NCI-H748 (cell line): Measurements from ENCODE around the gene COL25A1.

Experiments
- DNase-seq: peaks from one replicate; lab custom pipeline; 2025; ENCODE audit not compliant: unreplicated experiment; lab: John Stamatoyannopoulos, UW

COL25A1 gene

DNA sequence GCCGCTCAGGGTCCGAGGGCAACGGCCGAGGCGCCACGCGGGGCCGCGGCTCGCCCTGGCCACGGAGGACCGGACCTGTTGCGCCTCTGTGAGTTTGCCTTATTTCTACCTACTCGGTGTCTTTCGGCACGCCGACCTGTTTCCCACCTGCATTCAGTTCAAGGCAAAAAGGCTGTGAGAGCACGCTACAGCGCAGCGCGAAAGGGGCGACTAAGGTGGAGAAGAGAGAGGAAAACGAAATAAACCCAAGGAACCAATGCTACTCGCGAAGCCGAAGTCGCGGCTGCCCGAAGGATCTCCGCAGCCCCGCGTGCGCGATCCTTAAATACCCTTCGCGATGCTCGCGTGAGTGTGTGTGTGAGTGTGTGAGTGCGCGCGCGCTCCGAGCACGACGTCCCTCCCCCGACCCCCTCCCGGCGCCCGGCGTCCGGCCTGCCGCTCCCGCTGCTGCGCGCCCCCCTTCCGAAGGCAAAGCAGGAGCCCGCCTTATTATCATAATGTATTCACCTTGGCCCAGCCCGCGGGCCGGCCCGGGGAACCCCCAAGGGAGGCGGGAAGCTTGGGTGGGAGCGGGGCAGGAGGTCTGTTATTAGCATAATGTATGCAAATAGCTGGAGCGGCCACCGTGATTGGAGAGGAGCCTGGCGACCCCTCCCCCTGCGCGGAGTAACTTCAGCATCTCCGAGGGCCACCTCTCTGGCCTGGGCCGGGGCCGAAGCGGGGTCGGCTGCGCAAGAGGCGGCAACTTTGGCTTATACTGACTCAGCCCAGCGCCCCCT is at the start of gene COL25A1:
Gene COL25A1 (minus strand): TSS at position 298 of the 779 bp plus-strand sequence.
- peak; percentile 76 for DNase-seq

DNA sequence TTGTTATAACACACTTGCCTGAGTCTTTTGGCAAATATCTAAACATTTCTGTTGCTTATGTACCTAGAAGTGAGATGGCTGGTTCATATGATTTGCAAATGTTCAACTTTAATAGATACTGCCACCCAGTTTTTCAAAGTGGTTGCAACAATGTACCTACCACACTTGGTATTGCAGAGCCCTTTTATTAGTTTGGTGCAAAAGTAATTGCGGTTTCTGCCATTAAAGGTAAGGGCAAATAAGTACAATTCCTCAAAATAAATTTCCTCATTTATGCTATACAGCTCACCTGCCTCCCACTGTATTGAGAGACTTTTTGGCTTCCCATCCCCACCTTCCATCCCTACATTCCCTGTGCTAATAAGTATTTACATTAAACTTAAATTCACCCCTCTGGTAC is 47.7 kb upstream of the COL25A1 start:
- no peak for DNase-seq

DNA sequence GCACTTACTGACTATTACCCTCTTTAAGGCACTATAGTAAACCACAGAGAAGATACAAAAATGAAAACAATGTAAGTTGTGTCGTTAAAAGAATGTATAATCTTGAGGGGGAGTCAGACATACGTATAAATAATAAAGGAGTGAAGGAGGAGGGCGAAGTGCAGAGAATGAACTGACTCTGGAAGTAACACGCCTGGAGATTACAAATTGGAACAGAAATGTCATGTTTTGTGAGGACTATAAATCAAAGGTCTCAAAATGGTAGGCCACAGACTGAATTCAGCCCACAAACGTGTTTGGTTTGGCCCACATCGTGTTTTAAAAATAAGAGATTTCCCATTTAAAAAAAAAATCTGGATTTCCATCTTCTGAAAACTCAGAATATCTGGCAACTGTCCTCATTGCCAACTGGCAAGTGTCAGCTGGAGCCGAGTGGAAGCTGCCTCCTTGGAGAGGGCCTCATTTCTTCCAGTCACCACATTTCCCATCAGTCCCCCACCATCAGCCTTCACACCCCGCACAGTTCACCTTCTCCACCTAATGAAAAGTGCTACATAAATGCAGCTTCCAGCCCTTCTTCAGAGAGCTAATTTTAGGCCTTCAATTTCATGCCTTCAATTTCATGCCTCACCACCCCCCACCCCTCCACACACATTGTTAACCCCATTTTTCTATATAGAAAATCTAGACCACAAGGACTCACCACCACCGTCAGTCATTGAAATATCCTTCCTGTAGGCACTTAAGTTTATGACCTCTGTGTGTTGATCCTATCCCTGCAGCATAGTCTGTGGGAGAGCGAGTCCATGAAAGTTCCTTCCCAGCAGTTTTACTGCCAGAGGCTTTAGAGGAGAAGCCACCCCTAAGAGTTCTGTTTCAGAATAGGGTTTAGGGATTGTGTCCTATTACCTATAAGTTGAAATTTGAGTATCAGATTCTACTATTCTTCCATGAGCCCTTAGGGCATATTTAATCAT is 32.0 kb upstream of the COL25A1 start:
- no peak for DNase-seq

DNA sequence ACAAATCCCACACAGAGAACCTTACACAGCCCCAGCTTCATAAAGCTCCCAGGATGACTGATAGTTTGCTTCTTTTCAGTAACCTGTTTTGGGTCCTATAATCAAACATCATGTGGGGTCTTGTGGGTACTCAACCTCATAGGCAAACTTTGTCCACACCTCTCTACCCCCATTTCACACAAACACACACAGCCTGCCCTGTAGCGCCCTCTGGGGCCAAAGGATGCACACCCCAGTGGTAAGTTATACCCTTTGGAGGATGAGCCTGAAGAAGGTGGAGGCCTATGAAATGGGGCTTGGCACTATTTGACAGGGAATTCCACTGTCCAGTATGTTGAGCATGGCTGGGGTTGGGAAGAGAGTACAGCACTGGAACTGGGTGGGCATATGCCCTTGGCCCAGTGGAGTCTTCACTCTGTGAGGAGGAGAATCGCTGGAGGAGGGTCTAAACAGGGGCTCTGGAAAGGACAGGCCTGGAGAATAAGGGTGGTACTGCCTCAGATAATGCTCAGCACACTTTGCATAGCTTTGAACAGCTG is 30.5 kb upstream of the COL25A1 start:
- no peak for DNase-seq

DNA sequence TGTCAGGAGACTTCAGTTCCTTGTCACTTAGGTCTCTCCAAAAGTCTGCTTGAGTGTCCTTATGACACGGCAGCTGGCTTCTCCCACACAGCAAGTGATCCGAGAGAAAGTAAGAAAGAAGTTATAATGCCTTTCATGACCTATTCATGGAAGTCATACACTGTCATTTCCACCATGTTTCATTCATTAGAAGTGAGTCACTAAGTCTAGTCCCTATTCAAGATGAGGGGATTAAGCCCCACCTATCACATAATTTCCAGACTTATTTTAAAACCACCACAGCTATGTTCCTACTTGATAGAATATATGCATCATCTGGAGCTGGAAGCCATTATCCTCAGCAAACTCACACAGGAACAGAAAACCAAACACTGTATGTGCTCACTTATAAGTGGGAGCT is 25.2 kb upstream of the COL25A1 start:
- DNase-seq = no peak

DNA sequence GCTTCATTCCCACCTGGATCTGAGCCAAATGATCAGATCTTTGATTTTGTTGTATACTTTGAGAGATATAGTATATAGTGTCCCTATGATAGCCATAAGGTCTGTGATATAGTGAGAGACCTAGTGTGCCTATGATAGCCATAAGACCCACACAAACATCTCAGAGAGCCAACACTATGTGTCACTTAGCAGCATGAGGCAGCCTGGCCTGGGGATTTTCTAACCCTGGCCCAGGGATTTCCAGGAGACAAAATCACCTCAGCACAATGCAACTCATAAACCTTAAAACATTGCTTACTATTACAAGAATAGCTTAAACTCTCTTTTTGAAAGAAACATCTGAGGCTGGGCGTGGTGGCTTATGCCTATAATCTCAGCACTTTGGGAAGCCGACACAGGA is 23.2 kb upstream of the COL25A1 start:
- DNase-seq = no peak

GRCh38 chr4:109323348-109323747 is 20.9 kb upstream of the COL25A1 start:
- no peak for DNase-seq

DNA sequence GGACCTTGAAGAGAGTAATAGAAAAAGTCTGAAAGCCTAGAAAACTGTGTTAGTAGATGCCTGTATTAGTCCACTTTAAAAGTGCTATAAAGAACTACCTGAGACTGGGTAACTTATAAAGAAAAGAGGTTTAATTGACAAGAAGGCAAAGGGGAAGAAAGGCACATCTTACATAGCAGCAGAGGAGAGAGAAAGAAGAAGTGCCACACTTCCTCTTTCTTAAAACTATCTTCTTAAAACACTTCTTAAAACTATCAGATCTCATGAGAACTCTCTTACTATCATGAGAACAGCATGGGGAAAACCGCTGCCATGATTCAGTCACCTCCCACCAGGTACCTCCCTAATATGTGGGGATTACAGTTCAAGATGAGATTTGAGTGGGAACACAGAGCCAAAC is 18.8 kb upstream of the COL25A1 start:
- no peak for DNase-seq

DNA sequence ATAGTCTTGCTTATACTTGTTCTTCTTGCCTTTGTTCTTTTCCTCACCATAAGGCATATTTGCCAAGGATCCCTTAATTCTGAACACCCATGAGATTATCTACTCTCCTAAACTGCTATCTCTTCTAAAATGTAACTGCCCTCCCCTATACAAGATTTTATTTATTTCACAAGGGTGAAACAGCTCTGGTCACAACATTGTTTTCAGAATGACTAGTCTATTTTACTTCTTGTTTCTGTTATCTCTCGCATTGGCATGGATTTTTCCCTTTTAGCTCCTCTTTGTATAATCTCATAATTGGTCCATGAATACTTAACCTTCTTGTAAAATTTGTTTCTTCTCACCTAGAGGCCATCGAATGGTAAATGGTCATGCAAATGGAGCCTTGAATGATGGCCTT is 17.2 kb upstream of the COL25A1 start:
- no peak for DNase-seq

- DNase-seq = no peak
Observed at GRCh38 chr4:109319156-109319555, 16.7 kb upstream of the COL25A1 start.

GRCh38 chr4:109315818-109316217 is 13.4 kb upstream of the COL25A1 start:
- no peak for DNase-seq

DNA sequence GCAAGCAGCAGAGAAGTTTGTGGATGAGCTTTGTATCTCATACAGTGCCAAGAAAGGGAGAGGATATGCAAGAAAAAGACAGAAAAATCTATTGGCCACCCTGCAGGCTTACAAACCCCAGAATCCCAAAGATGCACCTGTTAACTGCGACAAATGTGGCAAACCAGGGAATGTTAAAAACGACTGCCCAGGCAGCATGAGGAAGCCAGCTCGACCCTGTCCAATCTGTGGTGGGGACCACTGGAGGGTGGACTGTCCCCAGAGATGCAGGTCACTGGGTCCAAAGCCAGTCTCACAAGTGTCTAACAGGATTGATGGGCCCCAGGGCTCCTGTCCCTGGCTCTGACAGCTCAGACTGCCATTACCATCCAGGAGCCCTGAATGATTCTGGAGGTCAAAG is 12.9 kb upstream of the COL25A1 start:
- DNase-seq = no peak

- DNase-seq = no peak
Observed at GRCh38 chr4:109313168-109314133, 11.0 kb upstream of the COL25A1 start.

DNA sequence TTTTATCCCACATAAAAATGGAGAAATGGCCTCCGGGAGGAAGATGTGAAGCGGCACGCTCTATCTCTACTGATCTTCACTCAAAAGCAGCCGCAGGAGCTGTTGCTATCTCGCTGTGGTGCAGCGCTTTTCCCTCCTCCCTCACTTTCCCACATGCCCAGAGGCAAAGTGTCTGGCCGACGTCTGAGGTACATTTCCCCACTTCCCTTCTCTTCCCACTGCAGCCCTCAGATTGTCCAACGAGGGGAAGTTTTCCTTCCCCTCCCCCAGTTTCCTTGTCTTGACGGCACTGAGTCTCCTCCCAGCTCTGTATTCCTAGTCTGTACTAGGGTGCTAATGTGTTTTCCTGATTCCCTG is 660 bp upstream of the COL25A1 start:
- no peak for DNase-seq

GRCh38 chr4:109301651-109302360 is 652 bp downstream of the COL25A1 start:
- peak; percentile 9 for DNase-seq

DNA sequence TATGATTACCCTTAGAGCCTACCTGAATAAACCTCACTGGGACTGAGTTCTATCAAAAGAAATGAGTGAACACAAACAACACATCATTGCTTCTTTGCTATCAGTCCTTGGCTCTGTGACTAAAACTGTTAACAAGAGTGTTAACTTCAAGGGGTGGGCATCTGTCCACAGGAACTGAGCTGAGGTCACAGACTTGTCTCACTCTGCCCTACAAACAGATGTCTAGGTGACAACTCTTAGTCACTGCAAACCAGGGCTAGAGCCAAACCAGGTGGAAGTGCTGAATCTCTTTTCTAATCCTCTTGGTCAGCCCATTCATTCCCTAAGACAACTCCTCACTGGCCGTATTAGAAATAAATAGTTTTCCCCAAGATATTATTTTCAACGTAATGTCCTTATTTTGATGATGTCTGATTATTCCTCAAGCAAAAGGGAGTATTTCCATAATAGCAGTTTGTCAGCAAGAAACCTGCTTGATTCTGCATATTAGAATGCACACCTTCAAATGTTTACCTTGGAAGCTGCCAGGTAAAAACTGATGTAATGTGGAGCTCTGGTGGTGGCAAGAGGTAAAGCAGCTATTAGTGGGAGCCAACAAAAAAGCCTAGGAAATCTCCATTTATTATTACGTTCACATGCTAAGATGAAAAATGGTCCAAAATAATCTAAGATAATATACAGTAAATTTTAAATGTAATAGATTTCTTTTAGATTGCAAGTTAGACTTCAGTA is 4.0 kb downstream of the COL25A1 start:
- peak; percentile 29 for DNase-seq

- no peak for DNase-seq
Observed at GRCh38 chr4:109296527-109296926, 5.9 kb downstream of the COL25A1 start.

- DNase-seq = no peak
Observed at GRCh38 chr4:109295081-109295480, 7.4 kb downstream of the COL25A1 start.

- no peak for DNase-seq
Observed at GRCh38 chr4:109294468-109295020, 7.9 kb downstream of the COL25A1 start.
